Coronary artery (tissue), 2 donors: ENCODE results near the gene ZNF438.

Source experiments
- DNase-seq: peaks from one replicate; pipeline ENCODE4 v3.0.0-alpha.2; 2017; ENCODE audit warnings: low spot score
- H3K27ac ChIP-seq, 2 donors: fragments of 200-600 bp; sonication (generic); one replicate each; pipeline ENCODE4 v1.5.1; 2016 to 2019
- H3K4me3 ChIP-seq: fragments of 200-600 bp; sonication (generic); 2 replicates; pipeline ENCODE4 v1.5.1; 2016; ENCODE audit warnings: mild to moderate bottlenecking, moderate library complexity
- TF ChIP-seq, protein P1 (sequence below): fragments of 200-600 bp; sonication (generic); IDR thresholded peaks from one replicate; pipeline ENCODE4 v1.5.1; 2019; ENCODE audit warnings: antibody characterized with exemption

Gene ZNF438

GRCh38 chr10:30873411-30873810, 158.3 kb downstream of the ZNF438 start:
- TF ChIP-seq, protein P1, sequence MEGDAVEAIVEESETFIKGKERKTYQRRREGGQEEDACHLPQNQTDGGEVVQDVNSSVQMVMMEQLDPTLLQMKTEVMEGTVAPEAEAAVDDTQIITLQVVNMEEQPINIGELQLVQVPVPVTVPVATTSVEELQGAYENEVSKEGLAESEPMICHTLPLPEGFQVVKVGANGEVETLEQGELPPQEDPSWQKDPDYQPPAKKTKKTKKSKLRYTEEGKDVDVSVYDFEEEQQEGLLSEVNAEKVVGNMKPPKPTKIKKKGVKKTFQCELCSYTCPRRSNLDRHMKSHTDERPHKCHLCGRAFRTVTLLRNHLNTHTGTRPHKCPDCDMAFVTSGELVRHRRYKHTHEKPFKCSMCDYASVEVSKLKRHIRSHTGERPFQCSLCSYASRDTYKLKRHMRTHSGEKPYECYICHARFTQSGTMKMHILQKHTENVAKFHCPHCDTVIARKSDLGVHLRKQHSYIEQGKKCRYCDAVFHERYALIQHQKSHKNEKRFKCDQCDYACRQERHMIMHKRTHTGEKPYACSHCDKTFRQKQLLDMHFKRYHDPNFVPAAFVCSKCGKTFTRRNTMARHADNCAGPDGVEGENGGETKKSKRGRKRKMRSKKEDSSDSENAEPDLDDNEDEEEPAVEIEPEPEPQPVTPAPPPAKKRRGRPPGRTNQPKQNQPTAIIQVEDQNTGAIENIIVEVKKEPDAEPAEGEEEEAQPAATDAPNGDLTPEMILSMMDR: no peak
- Histone ChIP-seq H3K4me3 (no peak overlapping the region), H3K27ac (no peak overlapping the region)
- DNase-seq: no peak

- Histone ChIP-seq H3K27ac (no peak overlapping the region), H3K4me3 (no peak overlapping the region)
- DNase-seq: no peak
- TF ChIP-seq, protein P1: no peak
These were observed 160.8 kb downstream of the ZNF438 start for GRCh38 chr10:30870896-30871295.

GRCh38 chr10:30869566-30869965, 162.1 kb downstream of the ZNF438 start:
- H3K27ac ChIP-seq: no peak overlapping the region
- no peak overlapping the region for H3K4me3 ChIP-seq
- TF ChIP-seq, protein P1: no peak
- no peak for DNase-seq

GRCh38 chr10:30868611-30869010, 163.1 kb downstream of the ZNF438 start:
- no peak overlapping the region for H3K27ac ChIP-seq
- no peak for DNase-seq
- TF ChIP-seq, protein P1: no peak

DNA sequence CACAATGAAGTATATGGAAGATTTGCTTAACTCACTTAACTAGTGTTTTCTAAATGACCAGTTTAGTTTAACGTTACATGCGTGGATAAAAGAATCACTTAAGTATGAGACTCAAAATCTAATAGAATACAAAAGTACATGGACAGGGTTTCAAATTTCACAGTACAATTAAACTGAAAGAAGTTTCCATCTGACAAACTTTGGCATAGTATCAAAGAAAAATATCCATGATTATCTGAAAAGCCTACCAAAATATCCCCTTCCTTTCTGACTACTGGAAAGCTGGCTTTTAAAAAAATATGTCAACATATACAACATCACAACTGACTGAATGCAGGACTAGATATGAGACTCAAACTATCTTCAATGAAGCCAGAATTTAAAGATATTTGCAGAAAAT, 164.8 kb downstream of the ZNF438 start:
- no peak for DNase-seq
- no peak overlapping the region for H3K27ac ChIP-seq
- TF ChIP-seq, protein P1: no peak

More at GRCh38 chr10:30868611-30869010, 163.1 kb downstream of the ZNF438 start:
- no peak overlapping the region for H3K4me3 ChIP-seq

GRCh38 chr10:30865141-30865926, 166.3 kb downstream of the ZNF438 start:
- DNase-seq: no peak
- no peak overlapping the region for H3K4me3 ChIP-seq
- TF ChIP-seq, protein P1: no peak
- peak overlapping the region; percentile 23 to 29 for H3K27ac ChIP-seq

More for the DNA sequence above, 164.8 kb downstream of the ZNF438 start:
- no peak overlapping the region for H3K4me3 ChIP-seq
